ENCODE results near the gene CAPG.

DNA sequence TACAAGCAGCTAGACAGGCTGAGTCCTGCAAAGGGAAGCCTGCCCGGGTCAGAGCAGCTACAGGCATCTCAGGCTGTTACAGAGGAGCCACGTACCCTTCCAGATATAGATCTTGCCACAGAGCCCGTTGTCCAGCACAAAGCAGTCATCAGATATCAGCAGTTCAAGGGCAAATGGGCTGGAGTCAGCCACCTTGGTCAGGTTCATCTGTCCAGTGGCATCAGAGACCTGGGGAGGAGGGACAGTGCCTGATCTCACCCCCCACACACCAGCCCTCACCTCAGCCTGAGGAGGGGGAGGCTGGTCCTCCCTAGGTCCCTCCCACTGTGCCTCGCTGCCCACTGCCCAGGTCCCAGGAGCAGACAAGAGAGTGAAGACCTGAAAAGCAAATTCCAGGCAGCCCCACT, 12.2 kb downstream of the CAPG start:
- TF ChIP-seq CTCF (conservative IDR thresholded peaks at IDR 0.05; ENCODE audit: low read depth, low read length) (no peak), USF2 (IDR thresholded peaks at IDR 0.05; ENCODE audit: low read depth, low read length) (no peak), POLR2A (IDR thresholded peaks at IDR 0.05; ENCODE audit: low read depth, low read length) (no peak), RAD21 (IDR thresholded peaks at IDR 0.05; ENCODE audit: low read length) (no peak), SMC3 (IDR thresholded peaks at IDR 0.05; ENCODE audit: low read depth, low read length) (no peak), RFX5 (IDR thresholded peaks at IDR 0.05; ENCODE audit: low read depth, low read length) (no peak), MAZ (IDR thresholded peaks at IDR 0.05; ENCODE audit: borderline replicate concordance, low read depth, low read length) (no peak), BHLHE40 (IDR thresholded peaks at IDR 0.05; ENCODE audit: low read depth, low read length) (no peak), NFE2L2 (IDR thresholded peaks at IDR 0.05; ENCODE audit: low read depth, low read length) (no peak), MXI1 (IDR thresholded peaks at IDR 0.05; ENCODE audit: borderline replicate concordance, low read depth, low read length) (no peak)
- TF ChIP-seq, protein P1, sequence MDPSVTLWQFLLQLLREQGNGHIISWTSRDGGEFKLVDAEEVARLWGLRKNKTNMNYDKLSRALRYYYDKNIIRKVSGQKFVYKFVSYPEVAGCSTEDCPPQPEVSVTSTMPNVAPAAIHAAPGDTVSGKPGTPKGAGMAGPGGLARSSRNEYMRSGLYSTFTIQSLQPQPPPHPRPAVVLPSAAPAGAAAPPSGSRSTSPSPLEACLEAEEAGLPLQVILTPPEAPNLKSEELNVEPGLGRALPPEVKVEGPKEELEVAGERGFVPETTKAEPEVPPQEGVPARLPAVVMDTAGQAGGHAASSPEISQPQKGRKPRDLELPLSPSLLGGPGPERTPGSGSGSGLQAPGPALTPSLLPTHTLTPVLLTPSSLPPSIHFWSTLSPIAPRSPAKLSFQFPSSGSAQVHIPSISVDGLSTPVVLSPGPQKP (IDR thresholded peaks at IDR 0.05; ENCODE audit: borderline replicate concordance, low read depth, low read length): no peak

All from IMR-90 (cell line).